Type B pancreatic cell (in vitro differentiated cells): ENCODE measurements around the gene NALCN. TPM values are rescaled to one million over a fixed set of nuclear protein-coding genes. Genes with fewer than 3 reads are reported as not detected.

Experiments used
- DNase-seq: peaks from one replicate; pipeline ENCODE4 v3.0.0; 2021; ENCODE audit warnings: mixed read lengths; ENCODE audit not compliant: unreplicated experiment; ENCODE audit errors: extremely low spot score
- H3K27ac Mint-ChIP-seq: 2 replicates; pipeline ENCODE4 v1.8.0; 2021; ENCODE audit warnings: mild to moderate bottlenecking, mixed read lengths
- H3K27me3 Mint-ChIP-seq: 2 replicates; pipeline ENCODE4 v1.8.0; 2021; ENCODE audit warnings: mixed read lengths
- H3K36me3 Mint-ChIP-seq: 2 replicates; pipeline ENCODE4 v1.8.0; 2021; ENCODE audit warnings: mixed read lengths
- H3K4me1 Mint-ChIP-seq: one replicate; pipeline ENCODE4 v1.8.0; 2021; ENCODE audit warnings: mixed read lengths; ENCODE audit not compliant: unreplicated experiment
- H3K4me3 Mint-ChIP-seq: 2 replicates; pipeline ENCODE4 v1.8.0; 2021; ENCODE audit warnings: mild to moderate bottlenecking, mixed read lengths
- H3K9me3 Mint-ChIP-seq: 2 replicates; pipeline ENCODE4 v1.8.0; 2021; ENCODE audit warnings: mixed read lengths
- CTCF ChIP-seq: fragments of 200-600 bp; sonication (generic); conservative IDR thresholded peaks from 2 replicates; pipeline ENCODE4 v1.5.0; 2021; ENCODE audit warnings: antibody characterized with exemption, mild to moderate bottlenecking
- total RNA-seq: library from RNA; stranded (reverse); gene quantifications from 2 replicates; pipeline ENCODE4 v1.2.1, GENCODE V29; 2021; ENCODE audit warnings: low replicate concordance

NALCN gene
- total RNA-seq, 1 donor from 2014 or later = 0.70 TPM

GRCh38 chr13:101123028-101123427 is 293.3 kb downstream of the NALCN start:
- no peak overlapping the region for H3K27ac Mint-ChIP-seq
- DNase-seq = no peak

GRCh38 chr13:101121608-101122007 is 294.7 kb downstream of the NALCN start:
- Mint-ChIP-seq H3K4me1 (peaks cover 4% of the 10 kb centered on the region), H3K36me3 (no peaks in the 10 kb centered on the region), H3K4me3 (no peak overlapping the region), H3K27ac (no peak overlapping the region), H3K9me3 (no peaks in the 10 kb centered on the region), H3K27me3 (no peaks in the 10 kb centered on the region)
- no peak for DNase-seq
- no peak for TF ChIP-seq CTCF

More at GRCh38 chr13:101123028-101123427, 293.3 kb downstream of the NALCN start:
- Mint-ChIP-seq H3K4me3 (no peak overlapping the region), H3K36me3 (no peaks in the 10 kb centered on the region), H3K27me3 (no peaks in the 10 kb centered on the region), H3K9me3 (no peaks in the 10 kb centered on the region), H3K4me1 (peaks cover 4% of the 10 kb centered on the region)
- no peak for TF ChIP-seq CTCF

DNA sequence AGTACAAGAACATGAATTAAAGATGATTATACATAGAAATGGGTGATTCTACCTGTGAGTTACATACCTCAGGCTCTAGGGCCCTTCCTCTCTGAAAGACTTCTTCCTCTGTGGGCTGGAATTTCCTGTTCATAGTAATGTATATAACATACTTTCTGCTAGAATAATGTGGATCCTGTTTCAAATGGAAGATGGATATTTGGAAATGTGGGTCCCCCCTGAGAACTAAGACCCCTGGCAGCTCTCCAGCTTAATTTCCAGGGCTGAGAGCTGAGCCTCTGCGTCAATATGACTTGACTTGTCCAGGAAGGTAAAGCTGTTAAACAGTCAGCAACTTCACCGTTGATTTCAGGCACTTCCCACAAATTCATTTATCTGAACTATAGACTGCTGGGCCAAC is 296.3 kb downstream of the NALCN start:
- H3K4me3 Mint-ChIP-seq = no peak overlapping the region
- H3K4me1 Mint-ChIP-seq = peaks cover 14% of the 10 kb centered on the region

GRCh38 chr13:101116826-101117225 is 299.5 kb downstream of the NALCN start:
- Mint-ChIP-seq H3K4me3 (no peak overlapping the region), H3K27ac (no peak overlapping the region), H3K4me1 (peaks cover 17% of the 10 kb centered on the region), H3K9me3 (no peaks in the 10 kb centered on the region), H3K36me3 (no peaks in the 10 kb centered on the region), H3K27me3 (no peaks in the 10 kb centered on the region)
- no peak for TF ChIP-seq CTCF
- no peak for DNase-seq

More for the DNA sequence above, 296.3 kb downstream of the NALCN start:
- Mint-ChIP-seq H3K36me3 (no peaks in the 10 kb centered on the region), H3K27ac (no peak overlapping the region), H3K27me3 (no peaks in the 10 kb centered on the region), H3K9me3 (no peaks in the 10 kb centered on the region)
- DNase-seq = no peak
- no peak for TF ChIP-seq CTCF

- H3K4me1 Mint-ChIP-seq = peaks cover 17% of the 10 kb centered on the region
- no peak for DNase-seq
- no peaks in the 10 kb centered on the region for H3K9me3 Mint-ChIP-seq
- H3K4me3 Mint-ChIP-seq = no peak overlapping the region
- H3K27me3 Mint-ChIP-seq = no peaks in the 10 kb centered on the region
- no peaks in the 10 kb centered on the region for H3K36me3 Mint-ChIP-seq
- no peak for TF ChIP-seq CTCF
- H3K27ac Mint-ChIP-seq = no peak overlapping the region
These were observed 300.0 kb downstream of the NALCN start for GRCh38 chr13:101116341-101116740.

DNA sequence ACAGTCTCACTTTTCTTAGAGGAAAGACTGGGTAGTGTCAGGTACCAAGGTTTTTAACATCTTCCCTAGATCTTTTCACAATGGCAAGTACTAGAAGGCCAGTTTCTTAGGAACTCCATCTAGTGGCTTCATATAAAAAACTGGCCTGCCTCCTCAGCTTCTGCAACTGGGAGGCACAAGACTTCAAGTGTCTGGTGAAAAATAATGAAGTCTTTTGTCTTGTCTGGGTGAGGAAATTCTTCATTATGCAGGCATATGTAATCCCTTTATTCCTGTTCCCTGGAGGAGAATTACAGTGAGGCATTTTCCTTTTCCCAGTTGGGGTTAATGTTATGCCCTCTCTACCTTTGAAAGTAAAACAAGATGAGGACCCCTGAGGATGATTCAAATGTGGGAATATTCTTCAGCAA is 300.5 kb downstream of the NALCN start:
- DNase-seq = no peak
- Mint-ChIP-seq H3K4me3 (no peak overlapping the region), H3K27me3 (no peaks in the 10 kb centered on the region), H3K36me3 (no peaks in the 10 kb centered on the region), H3K27ac (no peak overlapping the region), H3K9me3 (no peaks in the 10 kb centered on the region), H3K4me1 (peaks cover 20% of the 10 kb centered on the region)
- peak; percentile 59 for TF ChIP-seq CTCF
